ENCODE measurements around the gene PTGIS. TPM values are rescaled to one million over a fixed set of nuclear protein-coding genes. Genes with fewer than 3 reads are reported as not detected.

PTGIS gene
- total and polyA plus RNA-seq, 2 donors = 0.76 to 3.3 TPM

DNA sequence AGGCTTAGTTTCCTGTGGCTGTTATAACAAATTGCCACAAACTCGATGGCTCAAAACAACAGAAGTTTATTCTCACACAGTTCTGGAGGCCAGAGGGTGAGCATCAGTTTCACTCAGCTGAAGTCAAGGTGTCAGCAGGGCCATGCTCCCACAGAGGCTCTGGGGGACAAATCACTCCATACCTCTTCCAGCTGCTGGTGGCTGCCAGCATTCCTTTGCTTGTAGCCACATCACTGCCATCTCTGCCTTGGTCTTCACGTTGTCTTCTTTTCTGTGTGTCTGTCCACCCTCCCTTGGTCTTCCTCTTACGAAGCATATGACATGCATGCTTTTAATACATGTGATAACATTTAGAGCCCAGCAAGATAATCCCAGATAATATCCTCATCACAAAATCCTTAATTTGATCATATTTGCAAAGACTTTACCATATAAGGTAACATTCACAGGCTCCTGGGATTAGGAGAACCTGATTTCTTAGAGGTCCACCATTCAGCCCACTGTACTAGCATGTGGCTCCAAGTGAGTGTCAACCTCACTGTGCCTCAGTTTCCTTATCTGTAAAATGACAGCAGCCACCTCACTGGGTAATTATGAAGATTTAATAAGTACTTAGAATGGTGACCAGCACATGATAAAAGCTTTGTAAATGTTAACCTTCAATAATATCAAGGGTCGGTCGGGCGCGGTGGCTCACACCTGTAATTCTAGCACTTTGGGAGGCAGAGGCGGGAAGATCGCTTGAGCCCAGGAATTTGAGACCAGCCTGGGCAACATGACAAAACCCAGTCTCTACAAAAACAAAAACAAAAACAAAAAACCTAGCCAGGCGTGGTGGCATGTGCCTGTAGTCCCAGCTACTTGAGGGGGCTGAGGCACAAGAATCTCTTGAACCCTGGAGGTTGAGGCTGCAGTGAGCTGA lies 14.7 kb upstream of the PTGIS start:
- Histone ChIP-seq H3K4me1 (ENCODE audit: control insufficient read depth in 2 of 2, insufficient read depth in 2 of 2, low read length in 2 of 2) (no peaks in the 10 kb centered on the region), H3K27ac (ENCODE audit: low read depth in 1 of 2, low read length in 1 of 2) (no peak overlapping the region), H3K4me3 (ENCODE audit: low read length in 2 of 2) (no peak overlapping the region), H3K36me3 (ENCODE audit: control insufficient read depth in 2 of 2, insufficient read depth in 2 of 2, low read length in 1 of 2) (no peaks in the 10 kb centered on the region), H3K27me3 (ENCODE audit: control insufficient read depth in 2 of 2, insufficient read depth in 1 of 2, low read length in 1 of 2) (peaks cover 0 to 12% of the 10 kb centered on the region in 2 donors), H3K9me3 (ENCODE audit: control insufficient read depth in 2 of 2, insufficient read depth in 1 of 2, low read length in 1 of 2) (peaks cover 2 to 4% of the 10 kb centered on the region in 2 donors)
- 95% methylated on average over 10 of the region's 10 CpGs for WGBS
- DNase-seq (ENCODE audit: low read depth in 6 of 9, low spot score in 9 of 9) = no peak

GRCh38 chr20:49581482-49581881 lies 13.5 kb upstream of the PTGIS start:
- Histone ChIP-seq H3K4me1 (ENCODE audit: control insufficient read depth in 2 of 2, insufficient read depth in 2 of 2, low read length in 2 of 2) (no peaks in the 10 kb centered on the region), H3K9me3 (ENCODE audit: control insufficient read depth in 2 of 2, insufficient read depth in 1 of 2, low read length in 1 of 2) (peaks cover 2 to 4% of the 10 kb centered on the region in 2 donors), H3K36me3 (ENCODE audit: control insufficient read depth in 2 of 2, insufficient read depth in 2 of 2, low read length in 1 of 2) (no peaks in the 10 kb centered on the region), H3K27ac (ENCODE audit: low read depth in 1 of 2, low read length in 1 of 2) (no peak overlapping the region), H3K27me3 (ENCODE audit: control insufficient read depth in 2 of 2, insufficient read depth in 1 of 2, low read length in 1 of 2) (peaks cover 0 to 12% of the 10 kb centered on the region in 2 donors), H3K4me3 (ENCODE audit: low read length in 2 of 2) (no peak overlapping the region)
- DNase-seq (ENCODE audit: low read depth in 6 of 9, low spot score in 9 of 9) = no peak
- WGBS = 100% methylated on average over 1 of the region's 1 CpG

DNA sequence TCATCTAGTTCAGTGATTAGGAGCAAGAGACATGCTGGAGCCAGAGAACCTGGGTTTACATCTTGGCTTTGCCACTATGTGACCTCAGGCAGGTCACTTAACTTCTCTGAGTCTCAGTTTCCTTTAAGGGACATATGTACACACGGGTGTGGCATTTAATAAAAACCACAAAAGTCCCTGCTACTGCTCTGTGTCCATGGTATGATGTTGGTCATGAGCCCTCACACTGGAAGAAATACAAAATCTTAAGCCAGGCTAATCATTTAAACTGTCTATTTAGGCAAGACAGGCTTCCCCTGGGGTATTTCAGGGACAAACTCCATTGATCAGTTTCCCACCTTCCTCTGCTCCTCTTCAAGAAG lies 12.9 kb upstream of the PTGIS start:
- H3K4me1 ChIP-seq (ENCODE audit: control insufficient read depth in 2 of 2, insufficient read depth in 2 of 2, low read length in 2 of 2) = no peaks in the 10 kb centered on the region
- DNase-seq (ENCODE audit: low read depth in 6 of 9, low spot score in 9 of 9) = no peak
- peaks cover 2 to 4% of the 10 kb centered on the region in 2 donors for H3K9me3 ChIP-seq (ENCODE audit: control insufficient read depth in 2 of 2, insufficient read depth in 1 of 2, low read length in 1 of 2)
- peaks cover 0 to 12% of the 10 kb centered on the region in 2 donors for H3K27me3 ChIP-seq (ENCODE audit: control insufficient read depth in 2 of 2, insufficient read depth in 1 of 2, low read length in 1 of 2)
- no peak overlapping the region for H3K4me3 ChIP-seq (ENCODE audit: low read length in 2 of 2)
- 61% methylated on average over 1 of the region's 1 CpG for WGBS
- H3K36me3 ChIP-seq (ENCODE audit: control insufficient read depth in 2 of 2, insufficient read depth in 2 of 2, low read length in 1 of 2) = no peaks in the 10 kb centered on the region
- H3K27ac ChIP-seq (ENCODE audit: low read depth in 1 of 2, low read length in 1 of 2) = no peak overlapping the region

- peak overlapping the region in 1 of 2 donors; percentile 37 for H3K27ac ChIP-seq (ENCODE audit: low read depth in 1 of 2, low read length in 1 of 2)
- peaks cover 0 to 12% of the 10 kb centered on the region in 2 donors for H3K27me3 ChIP-seq (ENCODE audit: control insufficient read depth in 2 of 2, insufficient read depth in 1 of 2, low read length in 1 of 2)
- H3K36me3 ChIP-seq (ENCODE audit: control insufficient read depth in 2 of 2, insufficient read depth in 2 of 2, low read length in 1 of 2) = no peaks in the 10 kb centered on the region
- peaks cover 2 to 4% of the 10 kb centered on the region in 2 donors for H3K9me3 ChIP-seq (ENCODE audit: control insufficient read depth in 2 of 2, insufficient read depth in 1 of 2, low read length in 1 of 2)
- 89% methylated on average over 15 of the region's 15 CpGs for WGBS
- H3K4me1 ChIP-seq (ENCODE audit: control insufficient read depth in 2 of 2, insufficient read depth in 2 of 2, low read length in 2 of 2) = no peaks in the 10 kb centered on the region
- no peak for DNase-seq (ENCODE audit: low read depth in 6 of 9, low spot score in 9 of 9)
- H3K4me3 ChIP-seq (ENCODE audit: low read length in 2 of 2) = no peak overlapping the region
Measured at GRCh38 chr20:49579874-49580812, 12.2 kb upstream of the PTGIS start.

- H3K36me3 ChIP-seq (ENCODE audit: control insufficient read depth in 2 of 2, insufficient read depth in 2 of 2, low read length in 1 of 2) = no peaks in the 10 kb centered on the region
- peaks cover 0 to 12% of the 10 kb centered on the region in 2 donors for H3K27me3 ChIP-seq (ENCODE audit: control insufficient read depth in 2 of 2, insufficient read depth in 1 of 2, low read length in 1 of 2)
- no peak overlapping the region for H3K4me3 ChIP-seq (ENCODE audit: low read length in 2 of 2)
- no peak overlapping the region for H3K27ac ChIP-seq (ENCODE audit: low read depth in 1 of 2, low read length in 1 of 2)
- WGBS = 96% methylated on average over 4 of the region's 4 CpGs
- peaks cover 2 to 4% of the 10 kb centered on the region in 2 donors for H3K9me3 ChIP-seq (ENCODE audit: control insufficient read depth in 2 of 2, insufficient read depth in 1 of 2, low read length in 1 of 2)
- DNase-seq (ENCODE audit: low read depth in 6 of 9, low spot score in 9 of 9) = no peak
- H3K4me1 ChIP-seq (ENCODE audit: control insufficient read depth in 2 of 2, insufficient read depth in 2 of 2, low read length in 2 of 2) = no peaks in the 10 kb centered on the region
Measured at GRCh38 chr20:49579195-49579594, 11.3 kb upstream of the PTGIS start.

GRCh38 chr20:49578436-49578835 lies 10.5 kb upstream of the PTGIS start:
- Histone ChIP-seq H3K9me3 (ENCODE audit: control insufficient read depth in 2 of 2, insufficient read depth in 1 of 2, low read length in 1 of 2) (peaks cover 2 to 4% of the 10 kb centered on the region in 2 donors), H3K27me3 (ENCODE audit: control insufficient read depth in 2 of 2, insufficient read depth in 1 of 2, low read length in 1 of 2) (peaks cover 0 to 14% of the 10 kb centered on the region in 2 donors), H3K27ac (ENCODE audit: low read depth in 1 of 2, low read length in 1 of 2) (no peak overlapping the region), H3K36me3 (ENCODE audit: control insufficient read depth in 2 of 2, insufficient read depth in 2 of 2, low read length in 1 of 2) (no peaks in the 10 kb centered on the region), H3K4me1 (ENCODE audit: control insufficient read depth in 2 of 2, insufficient read depth in 2 of 2, low read length in 2 of 2) (no peaks in the 10 kb centered on the region), H3K4me3 (ENCODE audit: low read length in 2 of 2) (no peak overlapping the region)
- no peak for DNase-seq (ENCODE audit: low read depth in 6 of 9, low spot score in 9 of 9)
- WGBS = 91% methylated on average over 4 of the region's 4 CpGs

DNA sequence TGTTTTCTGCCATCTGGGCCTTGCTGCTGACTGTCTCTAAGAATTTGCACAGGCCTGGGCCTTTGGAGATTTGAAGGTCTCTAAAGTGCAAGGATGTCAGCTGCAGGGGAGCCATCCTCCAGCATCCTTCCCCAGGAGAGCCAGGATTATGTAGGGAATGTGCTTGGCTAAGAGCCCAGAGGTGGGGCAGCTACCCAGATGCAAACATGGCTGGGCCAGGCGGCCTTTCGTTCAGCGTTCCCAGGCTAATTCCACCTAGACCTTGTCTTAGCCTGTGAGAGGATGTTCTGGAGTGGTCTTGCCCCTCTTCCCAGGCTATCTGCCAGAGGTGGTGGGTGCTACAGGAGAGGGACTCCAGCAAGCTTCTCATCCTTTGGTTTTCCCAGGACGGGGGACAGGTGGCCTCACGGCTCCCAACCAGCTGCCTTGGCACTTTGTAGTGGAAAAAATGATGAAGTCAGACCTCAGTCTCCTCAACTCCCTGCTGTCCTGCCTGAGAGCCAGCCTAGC lies 7.7 kb upstream of the PTGIS start:
- no peak for DNase-seq (ENCODE audit: low read depth in 6 of 9, low spot score in 9 of 9)
- Histone ChIP-seq H3K36me3 (ENCODE audit: control insufficient read depth in 2 of 2, insufficient read depth in 2 of 2, low read length in 1 of 2) (no peaks in the 10 kb centered on the region), H3K9me3 (ENCODE audit: control insufficient read depth in 2 of 2, insufficient read depth in 1 of 2, low read length in 1 of 2) (no peaks in the 10 kb centered on the region), H3K27me3 (ENCODE audit: control insufficient read depth in 2 of 2, insufficient read depth in 1 of 2, low read length in 1 of 2) (peaks cover 2 to 29% of the 10 kb centered on the region in 2 donors), H3K4me1 (ENCODE audit: control insufficient read depth in 2 of 2, insufficient read depth in 2 of 2, low read length in 2 of 2) (no peaks in the 10 kb centered on the region), H3K4me3 (ENCODE audit: low read length in 2 of 2) (no peak overlapping the region), H3K27ac (ENCODE audit: low read depth in 1 of 2, low read length in 1 of 2) (no peak overlapping the region)
- 91% methylated on average over 5 of the region's 5 CpGs for WGBS

GRCh38 chr20:49573900-49574416 lies 6.0 kb upstream of the PTGIS start:
- Histone ChIP-seq H3K4me3 (ENCODE audit: low read length in 2 of 2) (no peak overlapping the region), H3K4me1 (ENCODE audit: control insufficient read depth in 2 of 2, insufficient read depth in 2 of 2, low read length in 2 of 2) (no peaks in the 10 kb centered on the region), H3K27ac (ENCODE audit: low read depth in 1 of 2, low read length in 1 of 2) (no peak overlapping the region), H3K36me3 (ENCODE audit: control insufficient read depth in 2 of 2, insufficient read depth in 2 of 2, low read length in 1 of 2) (no peaks in the 10 kb centered on the region), H3K9me3 (ENCODE audit: control insufficient read depth in 2 of 2, insufficient read depth in 1 of 2, low read length in 1 of 2) (no peaks in the 10 kb centered on the region), H3K27me3 (ENCODE audit: control insufficient read depth in 2 of 2, insufficient read depth in 1 of 2, low read length in 1 of 2) (peaks cover 10 to 37% of the 10 kb centered on the region in 2 donors)
- WGBS = 95% methylated on average over 8 of the region's 8 CpGs
- DNase-seq (ENCODE audit: low read depth in 6 of 9, low spot score in 9 of 9) = no peak
